Measurements from ENCODE around the gene SRGAP3. TPM values are rescaled to one million over a fixed set of nuclear protein-coding genes. Genes with fewer than 3 reads are reported as not detected.

SRGAP3 gene
- total RNA-seq, 2 experiments from 2014 or later, result 2.8 to 3.2 TPM

DNA sequence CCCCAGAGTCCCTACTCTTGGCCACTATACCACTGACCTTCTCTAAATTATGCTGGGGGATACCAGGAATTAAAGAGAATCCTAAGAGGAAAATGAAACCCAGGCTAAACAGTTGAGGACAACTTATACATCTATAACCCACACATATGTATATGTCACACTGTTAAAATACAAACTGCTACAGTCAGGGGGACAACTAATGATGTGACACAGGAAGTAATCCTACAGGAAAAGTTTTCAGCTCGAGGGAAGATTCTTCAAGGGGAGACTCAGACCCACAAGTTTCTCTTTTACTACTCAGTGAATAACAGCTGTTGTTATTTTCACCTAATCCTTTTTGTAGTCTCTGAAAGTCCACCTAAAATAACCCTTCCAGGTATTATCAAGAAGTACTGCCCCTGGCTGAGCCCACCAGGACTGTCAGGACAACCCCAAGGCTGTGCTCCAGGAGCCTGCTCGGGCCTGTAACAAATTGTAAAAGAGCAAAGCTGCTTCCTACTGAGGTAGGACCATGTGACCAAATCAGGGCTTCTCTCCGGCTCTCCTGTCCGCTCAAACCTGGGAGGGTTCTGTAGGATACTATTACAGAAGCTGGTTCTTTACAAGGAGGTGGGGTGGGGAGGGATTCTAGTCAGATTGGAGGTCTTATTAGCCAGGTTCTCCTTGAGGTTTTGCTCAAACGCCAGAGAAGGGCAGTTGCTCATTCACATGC, 91.6 kb downstream of the SRGAP3 start:
- Mint-ChIP-seq H3K4me3 (no peak overlapping the region), H3K9me3 (no peaks in the 10 kb centered on the region), H3K27me3 (no peaks in the 10 kb centered on the region), H3K4me1 (ENCODE audit: low read depth) (no peaks in the 10 kb centered on the region), H3K36me3 (ENCODE audit: low read depth) (no peaks in the 10 kb centered on the region), H3K27ac (no peak overlapping the region)
- no peak for DNase-seq
- no peaks in the 10 kb centered on the region for H3K9me3 ChIP-seq (ENCODE audit: control insufficient read depth in 1 of 2, insufficient read depth in 1 of 2, low read length in 2 of 2)
- H3K27me3 ChIP-seq (ENCODE audit: control insufficient read depth in 1 of 2, insufficient read depth in 2 of 2, low read length in 2 of 2), result no peaks in the 10 kb centered on the region
- TF ChIP-seq, protein P1, sequence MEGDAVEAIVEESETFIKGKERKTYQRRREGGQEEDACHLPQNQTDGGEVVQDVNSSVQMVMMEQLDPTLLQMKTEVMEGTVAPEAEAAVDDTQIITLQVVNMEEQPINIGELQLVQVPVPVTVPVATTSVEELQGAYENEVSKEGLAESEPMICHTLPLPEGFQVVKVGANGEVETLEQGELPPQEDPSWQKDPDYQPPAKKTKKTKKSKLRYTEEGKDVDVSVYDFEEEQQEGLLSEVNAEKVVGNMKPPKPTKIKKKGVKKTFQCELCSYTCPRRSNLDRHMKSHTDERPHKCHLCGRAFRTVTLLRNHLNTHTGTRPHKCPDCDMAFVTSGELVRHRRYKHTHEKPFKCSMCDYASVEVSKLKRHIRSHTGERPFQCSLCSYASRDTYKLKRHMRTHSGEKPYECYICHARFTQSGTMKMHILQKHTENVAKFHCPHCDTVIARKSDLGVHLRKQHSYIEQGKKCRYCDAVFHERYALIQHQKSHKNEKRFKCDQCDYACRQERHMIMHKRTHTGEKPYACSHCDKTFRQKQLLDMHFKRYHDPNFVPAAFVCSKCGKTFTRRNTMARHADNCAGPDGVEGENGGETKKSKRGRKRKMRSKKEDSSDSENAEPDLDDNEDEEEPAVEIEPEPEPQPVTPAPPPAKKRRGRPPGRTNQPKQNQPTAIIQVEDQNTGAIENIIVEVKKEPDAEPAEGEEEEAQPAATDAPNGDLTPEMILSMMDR (IDR thresholded peaks at IDR 0.05), result no peak
- CTCF ChIA-PET, result no interaction called here
- H3K36me3 ChIP-seq (ENCODE audit: insufficient read depth, low read length), result no peaks in the 10 kb centered on the region
- no peaks in the 10 kb centered on the region for H3K4me1 ChIP-seq (ENCODE audit: insufficient read depth, low read length)
- no peak overlapping the region for H3K4me3 ChIP-seq (ENCODE audit: low read length)
- intact Hi-C loops (cut with DNase I, micrococcal nuclease), result loop anchor here in 1 of 2 experiments (2.0 kb wide), 1 partner anchor 23 kb away; no protein-coding TSS in a partner anchor
- no peak for ATAC-seq (ENCODE audit: poor library complexity)
- H3K27ac ChIP-seq (ENCODE audit: low read depth in 1 of 2, low read length in 2 of 2), result no peak overlapping the region
- POLR2A ChIA-PET, result no interaction called here

DNA sequence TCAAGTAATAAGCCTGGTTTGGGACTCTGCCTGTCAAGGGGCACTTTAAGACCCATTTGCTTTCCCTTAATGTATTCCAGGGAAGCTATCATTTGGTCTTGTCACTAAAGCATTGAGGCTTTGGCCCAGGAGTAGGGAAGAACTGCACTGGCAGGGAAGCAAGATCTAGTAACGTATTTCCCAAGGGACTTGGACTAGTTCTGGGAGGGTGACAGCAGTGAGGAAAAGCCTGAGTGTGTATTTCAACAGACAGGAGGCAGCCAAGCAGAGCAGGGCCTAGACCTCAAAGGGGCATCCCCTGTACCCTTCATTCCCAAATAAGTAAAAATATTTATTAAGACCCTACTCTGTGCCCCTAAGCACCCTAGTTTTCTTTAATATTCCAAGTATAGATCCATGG, 92.8 kb downstream of the SRGAP3 start:
- ChIA-PET POLR2A (no interaction called here), CTCF (no interaction called here)
- Mint-ChIP-seq H3K4me3 (no peak overlapping the region), H3K27ac (no peak overlapping the region), H3K4me1 (ENCODE audit: low read depth) (no peaks in the 10 kb centered on the region), H3K27me3 (no peaks in the 10 kb centered on the region), H3K9me3 (peaks cover 3% of the 10 kb centered on the region), H3K36me3 (ENCODE audit: low read depth) (no peaks in the 10 kb centered on the region)
- no peak overlapping the region for H3K4me3 ChIP-seq (ENCODE audit: low read length)
- ATAC-seq (ENCODE audit: poor library complexity) (no peak), DNase-seq (no peak)
- H3K36me3 ChIP-seq (ENCODE audit: insufficient read depth, low read length), result no peaks in the 10 kb centered on the region
- TF ChIP-seq, protein P1 (IDR thresholded peaks at IDR 0.05), result no peak
- H3K9me3 ChIP-seq (ENCODE audit: control insufficient read depth in 1 of 2, insufficient read depth in 1 of 2, low read length in 2 of 2), result peaks cover under 1 to 8% of the 10 kb centered on the region in 2 experiments
- intact Hi-C loops (cut with DNase I, micrococcal nuclease), result loop anchor here in 1 of 2 experiments (2.0 kb wide), 1 partner anchor 24 kb away; no protein-coding TSS in a partner anchor
- no peaks in the 10 kb centered on the region for H3K27me3 ChIP-seq (ENCODE audit: control insufficient read depth in 1 of 2, insufficient read depth in 2 of 2, low read length in 2 of 2)
- H3K4me1 ChIP-seq (ENCODE audit: insufficient read depth, low read length), result no peaks in the 10 kb centered on the region
- H3K27ac ChIP-seq (ENCODE audit: low read depth in 1 of 2, low read length in 2 of 2), result no peak overlapping the region

DNA sequence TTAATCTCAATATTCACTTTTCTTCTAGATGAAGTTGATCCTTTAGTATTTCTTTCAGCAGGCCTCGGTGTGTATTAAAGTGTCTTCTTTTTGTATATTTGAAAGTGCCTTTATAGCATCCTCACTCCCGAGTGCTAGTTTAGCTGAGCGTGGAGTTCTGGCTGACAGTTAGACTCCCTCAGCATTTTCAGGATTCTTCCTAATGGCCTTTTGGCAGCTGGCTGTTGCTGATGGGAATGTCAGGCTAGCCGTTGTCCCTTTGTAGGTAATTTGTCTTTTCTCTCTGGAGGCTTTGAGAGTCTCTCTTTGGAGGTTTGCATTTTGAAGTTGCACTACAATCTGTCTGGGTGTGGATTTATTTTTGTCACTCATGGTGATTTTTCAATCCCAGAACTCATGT, 94.4 kb downstream of the SRGAP3 start:
- Histone ChIP-seq H3K27ac (ENCODE audit: low read depth in 1 of 2, low read length in 2 of 2) (no peak overlapping the region), H3K36me3 (ENCODE audit: insufficient read depth, low read length) (no peaks in the 10 kb centered on the region), H3K9me3 (ENCODE audit: control insufficient read depth in 1 of 2, insufficient read depth in 1 of 2, low read length in 2 of 2) (peaks cover 15 to 22% of the 10 kb centered on the region in 2 experiments), H3K4me1 (ENCODE audit: insufficient read depth, low read length) (no peaks in the 10 kb centered on the region), H3K4me3 (ENCODE audit: low read length) (no peak overlapping the region), H3K27me3 (ENCODE audit: control insufficient read depth in 1 of 2, insufficient read depth in 2 of 2, low read length in 2 of 2) (no peaks in the 10 kb centered on the region)
- no peak for ATAC-seq (ENCODE audit: poor library complexity)
- DNase-seq, result no peak
- Mint-ChIP-seq H3K4me3 (no peak overlapping the region), H3K4me1 (ENCODE audit: low read depth) (no peaks in the 10 kb centered on the region), H3K36me3 (ENCODE audit: low read depth) (no peaks in the 10 kb centered on the region), H3K27ac (no peak overlapping the region), H3K27me3 (no peaks in the 10 kb centered on the region), H3K9me3 (peaks cover 11% of the 10 kb centered on the region)
- CTCF ChIA-PET, result no interaction called here
- TF ChIP-seq, protein P1 (IDR thresholded peaks at IDR 0.05), result no peak
- POLR2A ChIA-PET, result no interaction called here
- intact Hi-C loops (cut with DNase I, micrococcal nuclease), result no loop called here
